Nephron progenitor cell (in vitro differentiated cells): ENCODE measurements around the gene B3GALT6.

ENCODE experiments used
- DNase-seq: peaks from one replicate; pipeline ENCODE4 v3.0.0; 2021
- H3K27ac Mint-ChIP-seq: 2 replicates; pipeline ENCODE4 v1.8.0; 2021; ENCODE audit warnings: mild to moderate bottlenecking, moderate library complexity, mixed read lengths
- H3K27me3 Mint-ChIP-seq: 2 replicates; pipeline ENCODE4 v1.8.0; 2021; ENCODE audit warnings: mild to moderate bottlenecking, low read depth, mixed read lengths; ENCODE audit not compliant: poor library complexity
- H3K36me3 Mint-ChIP-seq: 2 replicates; pipeline ENCODE4 v1.8.0; 2021; ENCODE audit warnings: low read depth, mixed read lengths
- H3K4me1 Mint-ChIP-seq: 2 replicates; pipeline ENCODE4 v1.8.0; 2021; ENCODE audit warnings: mixed read lengths
- H3K4me3 Mint-ChIP-seq: 2 replicates; pipeline ENCODE4 v1.8.0; 2021; ENCODE audit warnings: mild to moderate bottlenecking, moderate library complexity, mixed read lengths
- H3K9me3 Mint-ChIP-seq: 2 replicates; pipeline ENCODE4 v1.8.0; 2021; ENCODE audit warnings: mild to moderate bottlenecking, moderate library complexity, mixed read lengths
- TF ChIP-seq, protein P1 (sequence below): fragments of 200-600 bp; sonication (generic); IDR thresholded peaks from 2 replicates; pipeline ENCODE4 v1.5.0; 2021; ENCODE audit warnings: antibody characterized with exemption

B3GALT6 gene

GRCh38 chr1:1220197-1220596 is 11.8 kb upstream of the B3GALT6 start:
- no peak overlapping the region for H3K4me3 Mint-ChIP-seq
- H3K27ac Mint-ChIP-seq, result no peak overlapping the region
- no peaks in the 10 kb centered on the region for H3K4me1 Mint-ChIP-seq
- no peak for DNase-seq
- H3K27me3 Mint-ChIP-seq, result no peaks in the 10 kb centered on the region
- H3K36me3 Mint-ChIP-seq, result peaks cover 19% of the 10 kb centered on the region
- no peaks in the 10 kb centered on the region for H3K9me3 Mint-ChIP-seq
- TF ChIP-seq, protein P1, sequence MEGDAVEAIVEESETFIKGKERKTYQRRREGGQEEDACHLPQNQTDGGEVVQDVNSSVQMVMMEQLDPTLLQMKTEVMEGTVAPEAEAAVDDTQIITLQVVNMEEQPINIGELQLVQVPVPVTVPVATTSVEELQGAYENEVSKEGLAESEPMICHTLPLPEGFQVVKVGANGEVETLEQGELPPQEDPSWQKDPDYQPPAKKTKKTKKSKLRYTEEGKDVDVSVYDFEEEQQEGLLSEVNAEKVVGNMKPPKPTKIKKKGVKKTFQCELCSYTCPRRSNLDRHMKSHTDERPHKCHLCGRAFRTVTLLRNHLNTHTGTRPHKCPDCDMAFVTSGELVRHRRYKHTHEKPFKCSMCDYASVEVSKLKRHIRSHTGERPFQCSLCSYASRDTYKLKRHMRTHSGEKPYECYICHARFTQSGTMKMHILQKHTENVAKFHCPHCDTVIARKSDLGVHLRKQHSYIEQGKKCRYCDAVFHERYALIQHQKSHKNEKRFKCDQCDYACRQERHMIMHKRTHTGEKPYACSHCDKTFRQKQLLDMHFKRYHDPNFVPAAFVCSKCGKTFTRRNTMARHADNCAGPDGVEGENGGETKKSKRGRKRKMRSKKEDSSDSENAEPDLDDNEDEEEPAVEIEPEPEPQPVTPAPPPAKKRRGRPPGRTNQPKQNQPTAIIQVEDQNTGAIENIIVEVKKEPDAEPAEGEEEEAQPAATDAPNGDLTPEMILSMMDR, result no peak

- TF ChIP-seq, protein P1, result no peak
- Mint-ChIP-seq H3K36me3 (peaks cover 23% of the 10 kb centered on the region), H3K4me1 (no peaks in the 10 kb centered on the region), H3K27me3 (peaks cover 2% of the 10 kb centered on the region), H3K4me3 (no peak overlapping the region), H3K27ac (peak overlapping the region; percentile 25), H3K9me3 (no peaks in the 10 kb centered on the region)
- no peak for DNase-seq
These were observed 10.0 kb upstream of the B3GALT6 start for GRCh38 chr1:1221887-1222574.

GRCh38 chr1:1222575-1223225 is 9.3 kb upstream of the B3GALT6 start:
- Mint-ChIP-seq H3K9me3 (no peaks in the 10 kb centered on the region), H3K36me3 (peaks cover 23% of the 10 kb centered on the region), H3K4me3 (no peak overlapping the region), H3K27me3 (peaks cover 2% of the 10 kb centered on the region), H3K4me1 (no peaks in the 10 kb centered on the region), H3K27ac (no peak overlapping the region)
- TF ChIP-seq, protein P1, result no peak
- DNase-seq, result no peak

GRCh38 chr1:1223321-1223720 is 8.7 kb upstream of the B3GALT6 start:
- Mint-ChIP-seq H3K4me1 (no peaks in the 10 kb centered on the region), H3K27ac (peak overlapping the region; percentile 85), H3K4me3 (no peak overlapping the region), H3K9me3 (no peaks in the 10 kb centered on the region), H3K36me3 (peaks cover 23% of the 10 kb centered on the region), H3K27me3 (peaks cover 2% of the 10 kb centered on the region)
- TF ChIP-seq, protein P1, result no peak
- DNase-seq, result no peak

GRCh38 chr1:1223891-1224290 is 8.1 kb upstream of the B3GALT6 start:
- H3K36me3 Mint-ChIP-seq, result peaks cover 23% of the 10 kb centered on the region
- TF ChIP-seq, protein P1, result no peak
- no peaks in the 10 kb centered on the region for H3K9me3 Mint-ChIP-seq
- no peaks in the 10 kb centered on the region for H3K4me1 Mint-ChIP-seq
- no peak overlapping the region for H3K4me3 Mint-ChIP-seq
- DNase-seq, result no peak
- H3K27ac Mint-ChIP-seq, result no peak overlapping the region
- H3K27me3 Mint-ChIP-seq, result peaks cover 2% of the 10 kb centered on the region
